ENCODE measurements around the gene GPR75. TPM values are rescaled to one million over a fixed set of nuclear protein-coding genes. Genes with fewer than 3 reads are reported as not detected.
A peak's percentile ranks its signal among the peaks of the same experiment; 100 is the strongest.

GPR75 gene
- 10 to 100 TPM; 10.0 to 17.5 TPM for total RNA-seq
- 10 to 100 TPM; 12.6 to 15.4 TPM for polyA plus RNA-seq (ENCODE audit: insufficient read length in 2 of 2)
- long read RNA-seq, donor 1, transcript GPR75-201 (2 exons, 2,115 nt): major isoform, 8 of 8 reads
- long read RNA-seq, donor 1, partial matches to known transcripts: 0 of 8 reads
- long read RNA-seq, donor 1, other reads (novel, unspliced or antisense): 0 of 8 reads
- long read RNA-seq, donor 2, partial matches to known transcripts: 0 of 3 reads
- long read RNA-seq, donor 2, other reads (novel, unspliced or antisense): 0 of 3 reads
- long read RNA-seq, donor 3, transcript GPR75-201 (2 exons, 2,115 nt): major isoform, 7 of 7 reads
- long read RNA-seq, donor 3, partial matches to known transcripts: 0 of 7 reads
- long read RNA-seq, donor 3, other reads (novel, unspliced or antisense): 0 of 7 reads
- long read RNA-seq, donor 4: 0 reads

DNA sequence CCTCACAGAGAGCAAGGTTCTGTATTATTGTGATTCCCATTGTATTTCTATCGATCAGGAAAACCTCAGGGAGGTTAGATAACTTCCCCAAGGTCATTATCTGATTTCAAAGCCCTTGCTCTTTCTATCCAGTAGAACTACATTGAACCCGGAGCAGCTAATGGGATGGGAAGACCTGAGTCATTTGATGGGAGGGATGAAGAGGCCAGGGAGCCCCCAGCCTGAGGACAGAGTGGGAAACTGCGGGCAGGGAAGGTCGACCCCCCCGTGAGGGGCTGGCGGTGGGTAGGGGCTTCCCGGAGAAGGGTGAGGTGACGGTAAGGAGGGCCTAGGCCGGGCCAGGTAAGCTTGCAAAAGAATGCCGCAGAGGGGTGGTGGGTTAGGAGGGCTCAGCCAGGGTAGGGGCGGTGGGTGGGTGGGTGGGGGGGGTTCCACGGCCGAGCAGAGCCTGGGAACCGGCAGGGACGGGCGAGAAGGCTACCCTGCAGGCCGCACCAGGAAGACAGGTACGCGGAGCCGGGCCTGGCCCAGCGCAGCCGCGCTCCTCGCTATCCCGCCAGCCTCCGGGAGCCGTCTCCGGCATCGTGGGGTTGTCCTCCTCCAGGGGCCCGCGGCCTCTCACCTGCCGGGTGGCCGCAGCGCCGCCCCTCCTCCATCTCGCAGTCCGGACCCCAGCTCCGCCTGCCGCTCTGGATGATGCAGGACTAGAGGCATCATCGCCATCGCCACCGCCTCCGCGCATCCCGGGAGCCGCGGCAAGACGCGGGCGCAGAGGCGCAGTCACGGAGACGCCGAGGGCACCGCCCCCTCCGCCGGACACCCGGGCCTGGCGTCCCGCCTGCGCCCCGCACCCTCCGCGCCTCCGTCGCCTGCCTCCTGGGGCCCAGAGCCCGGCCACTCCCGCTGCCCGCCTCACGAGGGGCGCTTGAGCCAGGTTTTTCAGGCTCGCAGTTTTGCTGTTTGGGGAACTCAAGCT, at the start of gene GPR75:
TSS of gene GPR75 (minus strand) at position 762 of the 976 bp plus-strand sequence. CDS start 5,211 bp downstream, outside the sequence.
- Histone ChIP-seq H3K27me3 (ENCODE audit: control insufficient read depth, insufficient read depth, low read length) (no peaks in the 10 kb centered on the region), H3K9me3 (ENCODE audit: control insufficient read depth, insufficient read depth, low read length) (no peaks in the 10 kb centered on the region), H3K27ac (ENCODE audit: low read depth, low read length) (peak within 1 kb of the TSS; percentile 71), H3K4me1 (ENCODE audit: control insufficient read depth, insufficient read depth, low read length) (peaks cover 4% of the 10 kb centered on the region), H3K36me3 (ENCODE audit: control insufficient read depth, insufficient read depth, low read length) (no peaks in the 10 kb centered on the region), H3K4me3 (ENCODE audit: low read depth, low read length) (peak within 1 kb of the TSS; percentile 60)
- peak in 5 of 6 donors; percentile 44 to 84 (median 58) for DNase-seq (ENCODE audit: low read depth in 4 of 6, low spot score in 6 of 6)
- WGBS (ENCODE audit: insufficient coverage): 5% methylated on average over 69 of the region's 72 CpGs

GRCh38 chr2:53907582-53907981, 47.8 kb upstream of the GPR75 start:
- no CpG with 5 or more reads among the region's 1 CpG for WGBS (ENCODE audit: insufficient coverage)
- no peaks in the 10 kb centered on the region for H3K9me3 ChIP-seq (ENCODE audit: control insufficient read depth, insufficient read depth, low read length)
- no peaks in the 10 kb centered on the region for H3K4me1 ChIP-seq (ENCODE audit: control insufficient read depth, insufficient read depth, low read length)
- DNase-seq (ENCODE audit: low read depth in 4 of 6, low spot score in 6 of 6): no peak
- H3K36me3 ChIP-seq (ENCODE audit: control insufficient read depth, insufficient read depth, low read length): peaks cover 16% of the 10 kb centered on the region
- no peak overlapping the region for H3K4me3 ChIP-seq (ENCODE audit: low read depth, low read length)
- H3K27me3 ChIP-seq (ENCODE audit: control insufficient read depth, insufficient read depth, low read length): no peaks in the 10 kb centered on the region
- H3K27ac ChIP-seq (ENCODE audit: low read depth, low read length): no peak overlapping the region

GRCh38 chr2:53905396-53905795, 45.6 kb upstream of the GPR75 start:
- Histone ChIP-seq H3K36me3 (ENCODE audit: control insufficient read depth, insufficient read depth, low read length) (peaks cover 19% of the 10 kb centered on the region), H3K27me3 (ENCODE audit: control insufficient read depth, insufficient read depth, low read length) (no peaks in the 10 kb centered on the region), H3K4me3 (ENCODE audit: low read depth, low read length) (no peak overlapping the region), H3K4me1 (ENCODE audit: control insufficient read depth, insufficient read depth, low read length) (no peaks in the 10 kb centered on the region), H3K9me3 (ENCODE audit: control insufficient read depth, insufficient read depth, low read length) (no peaks in the 10 kb centered on the region), H3K27ac (ENCODE audit: low read depth, low read length) (no peak overlapping the region)
- no peak for DNase-seq (ENCODE audit: low read depth in 4 of 6, low spot score in 6 of 6)
- WGBS (ENCODE audit: insufficient coverage): 100% methylated on average over 8 of the region's 9 CpGs

DNA sequence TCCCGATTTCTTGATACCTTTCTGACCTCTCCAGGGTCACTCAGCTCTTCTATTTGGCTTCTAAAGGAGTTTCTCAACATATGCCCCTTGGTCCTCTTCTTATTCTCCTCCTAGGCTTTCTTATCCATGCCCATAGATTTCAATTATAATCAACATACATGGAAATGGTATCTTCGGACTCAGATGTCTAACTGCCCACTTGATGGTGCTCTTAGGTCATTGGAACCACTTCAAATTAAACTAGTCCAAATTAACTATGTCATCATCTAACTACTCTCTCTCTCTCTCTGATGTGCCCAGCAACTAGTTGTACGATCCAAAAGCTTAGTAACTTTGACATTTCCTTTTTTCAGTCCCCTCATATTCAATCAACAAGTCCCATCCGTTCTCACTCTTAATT, 43.2 kb upstream of the GPR75 start:
- Histone ChIP-seq H3K4me1 (ENCODE audit: control insufficient read depth, insufficient read depth, low read length) (no peaks in the 10 kb centered on the region), H3K27me3 (ENCODE audit: control insufficient read depth, insufficient read depth, low read length) (no peaks in the 10 kb centered on the region), H3K27ac (ENCODE audit: low read depth, low read length) (no peak overlapping the region), H3K9me3 (ENCODE audit: control insufficient read depth, insufficient read depth, low read length) (no peaks in the 10 kb centered on the region), H3K4me3 (ENCODE audit: low read depth, low read length) (no peak overlapping the region), H3K36me3 (ENCODE audit: control insufficient read depth, insufficient read depth, low read length) (peaks cover 28% of the 10 kb centered on the region)
- DNase-seq (ENCODE audit: low read depth in 4 of 6, low spot score in 6 of 6): no peak
- 97% methylated on average over 3 of the region's 4 CpGs for WGBS (ENCODE audit: insufficient coverage)

DNA sequence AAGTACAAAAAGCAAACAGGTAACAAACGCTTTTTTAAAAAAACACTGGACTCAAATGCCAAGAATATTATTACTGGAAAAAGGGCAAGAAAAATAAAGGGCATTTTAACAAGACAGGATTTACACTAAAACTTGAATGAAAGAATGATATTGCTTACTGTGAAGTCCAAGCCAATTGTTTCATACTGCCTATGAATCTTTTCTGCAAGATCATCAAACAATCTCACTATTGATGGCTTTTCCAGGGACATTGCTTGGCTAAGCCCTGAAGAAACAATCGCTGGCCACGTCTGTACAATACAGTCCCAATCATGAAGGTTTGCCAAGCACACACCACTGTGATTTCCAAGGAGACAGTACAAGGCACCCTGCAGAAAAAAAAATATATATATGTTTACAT, 41.4 kb upstream of the GPR75 start:
- Histone ChIP-seq H3K27me3 (ENCODE audit: control insufficient read depth, insufficient read depth, low read length) (no peaks in the 10 kb centered on the region), H3K4me3 (ENCODE audit: low read depth, low read length) (no peak overlapping the region), H3K9me3 (ENCODE audit: control insufficient read depth, insufficient read depth, low read length) (no peaks in the 10 kb centered on the region), H3K36me3 (ENCODE audit: control insufficient read depth, insufficient read depth, low read length) (peaks cover 32% of the 10 kb centered on the region), H3K4me1 (ENCODE audit: control insufficient read depth, insufficient read depth, low read length) (no peaks in the 10 kb centered on the region), H3K27ac (ENCODE audit: low read depth, low read length) (no peak overlapping the region)
- 83% methylated on average over 1 of the region's 3 CpGs for WGBS (ENCODE audit: insufficient coverage)
- DNase-seq (ENCODE audit: low read depth in 4 of 6, low spot score in 6 of 6): no peak

DNA sequence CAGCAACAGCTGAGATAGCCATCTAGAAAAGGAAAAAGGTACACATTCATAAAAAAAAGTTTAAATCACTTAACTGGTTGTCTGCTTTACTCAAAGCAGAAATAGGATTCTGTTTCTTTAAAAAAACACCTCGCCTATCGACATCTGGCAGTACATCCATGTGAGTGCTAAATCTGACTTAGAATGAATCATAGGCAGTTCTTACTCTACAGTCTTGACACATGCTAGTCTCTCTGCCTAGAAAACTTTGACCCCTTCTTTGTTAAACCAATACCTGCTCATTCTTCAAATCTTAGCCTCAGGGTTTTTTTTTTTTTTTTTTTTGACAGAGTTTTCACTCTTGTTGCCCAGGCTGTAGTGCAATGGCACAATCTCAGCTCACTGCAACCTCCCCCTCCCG, 37.1 kb upstream of the GPR75 start:
- Histone ChIP-seq H3K27ac (ENCODE audit: low read depth, low read length) (no peak overlapping the region), H3K27me3 (ENCODE audit: control insufficient read depth, insufficient read depth, low read length) (no peaks in the 10 kb centered on the region), H3K4me3 (ENCODE audit: low read depth, low read length) (no peak overlapping the region), H3K9me3 (ENCODE audit: control insufficient read depth, insufficient read depth, low read length) (no peaks in the 10 kb centered on the region), H3K36me3 (ENCODE audit: control insufficient read depth, insufficient read depth, low read length) (peaks cover 23% of the 10 kb centered on the region), H3K4me1 (ENCODE audit: control insufficient read depth, insufficient read depth, low read length) (no peaks in the 10 kb centered on the region)
- WGBS (ENCODE audit: insufficient coverage): 61% methylated on average over 2 of the region's 3 CpGs
- no peak for DNase-seq (ENCODE audit: low read depth in 4 of 6, low spot score in 6 of 6)

GRCh38 chr2:53886406-53887280, 26.9 kb upstream of the GPR75 start:
- H3K4me1 ChIP-seq (ENCODE audit: control insufficient read depth, insufficient read depth, low read length): no peaks in the 10 kb centered on the region
- no CpG with 5 or more reads among the region's 5 CpGs for WGBS (ENCODE audit: insufficient coverage)
- no peaks in the 10 kb centered on the region for H3K9me3 ChIP-seq (ENCODE audit: control insufficient read depth, insufficient read depth, low read length)
- no peaks in the 10 kb centered on the region for H3K27me3 ChIP-seq (ENCODE audit: control insufficient read depth, insufficient read depth, low read length)
- peak in 1 of 6 donors; percentile 14 for DNase-seq (ENCODE audit: low read depth in 4 of 6, low spot score in 6 of 6)
- no peak overlapping the region for H3K4me3 ChIP-seq (ENCODE audit: low read depth, low read length)
- H3K27ac ChIP-seq (ENCODE audit: low read depth, low read length): no peak overlapping the region
- H3K36me3 ChIP-seq (ENCODE audit: control insufficient read depth, insufficient read depth, low read length): peaks cover 12% of the 10 kb centered on the region

- Histone ChIP-seq H3K27ac (ENCODE audit: low read depth, low read length) (no peak overlapping the region), H3K4me1 (ENCODE audit: control insufficient read depth, insufficient read depth, low read length) (no peaks in the 10 kb centered on the region), H3K36me3 (ENCODE audit: control insufficient read depth, insufficient read depth, low read length) (peaks cover 6% of the 10 kb centered on the region), H3K4me3 (ENCODE audit: low read depth, low read length) (no peak overlapping the region), H3K27me3 (ENCODE audit: control insufficient read depth, insufficient read depth, low read length) (no peaks in the 10 kb centered on the region), H3K9me3 (ENCODE audit: control insufficient read depth, insufficient read depth, low read length) (no peaks in the 10 kb centered on the region)
- DNase-seq (ENCODE audit: low read depth in 4 of 6, low spot score in 6 of 6): no peak
- WGBS (ENCODE audit: insufficient coverage): no CpG with 5 or more reads among the region's 1 CpG
Measured at GRCh38 chr2:53884883-53885282, 25.1 kb upstream of the GPR75 start.

DNA sequence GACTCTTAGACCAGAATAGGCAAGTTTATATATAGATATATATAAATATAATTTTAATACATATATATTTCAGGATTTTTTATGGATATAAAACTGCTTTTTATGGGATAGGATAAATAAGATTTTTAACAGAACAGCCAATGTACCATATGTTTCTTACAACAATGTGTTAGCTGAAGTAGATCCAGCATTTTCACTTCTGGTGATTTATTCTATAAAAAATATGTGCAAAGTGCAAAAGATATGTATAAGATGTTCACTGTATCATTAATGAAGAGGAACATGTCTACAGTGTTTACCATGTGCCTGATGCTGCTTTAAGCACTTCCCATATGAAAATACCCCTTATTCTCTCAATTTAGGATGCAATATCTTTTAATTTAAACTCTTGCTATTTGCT, 22.2 kb upstream of the GPR75 start:
- Histone ChIP-seq H3K9me3 (ENCODE audit: control insufficient read depth, insufficient read depth, low read length) (no peaks in the 10 kb centered on the region), H3K27me3 (ENCODE audit: control insufficient read depth, insufficient read depth, low read length) (no peaks in the 10 kb centered on the region), H3K4me3 (ENCODE audit: low read depth, low read length) (no peak overlapping the region), H3K4me1 (ENCODE audit: control insufficient read depth, insufficient read depth, low read length) (no peaks in the 10 kb centered on the region), H3K27ac (ENCODE audit: low read depth, low read length) (no peak overlapping the region), H3K36me3 (ENCODE audit: control insufficient read depth, insufficient read depth, low read length) (peaks cover 6% of the 10 kb centered on the region)
- DNase-seq (ENCODE audit: low read depth in 4 of 6, low spot score in 6 of 6): peak in 1 of 6 donors; percentile 58
